AG09309 (cell line): ENCODE measurements around the gene SMTNL2.
"Not testable (repeated sequence)": the region's sequence is repeated elsewhere in the genome, so short reads cannot be mapped to it uniquely, and the experiment has no call there.

Experiments used
- DNase-seq: peaks from one replicate; pipeline ENCODE4 v3.0.0-alpha.2; 2010; ENCODE audit warnings: low read depth
- H3K4me3 ChIP-seq: 2 replicates; pipeline ENCODE4 v1.5.1; 2011; ENCODE audit warnings: mild to moderate bottlenecking, low read depth, low read length, moderate library complexity; ENCODE audit not compliant: control insufficient read depth
- TF ChIP-seq, protein P1 (sequence below): IDR thresholded peaks from 2 replicates; pipeline ENCODE4 v1.5.1; 2011; ENCODE audit warnings: mild to moderate bottlenecking, low read depth, low read length, inconsistent platforms; ENCODE audit not compliant: insufficient read depth, control insufficient read depth; ENCODE audit errors: missing control alignments

SMTNL2 gene

GRCh38 chr17:4617590-4618351, 33.4 kb downstream of the SMTNL2 start:
- DNase-seq, result no peak
- no peak overlapping the region for H3K4me3 ChIP-seq
- TF ChIP-seq, protein P1, sequence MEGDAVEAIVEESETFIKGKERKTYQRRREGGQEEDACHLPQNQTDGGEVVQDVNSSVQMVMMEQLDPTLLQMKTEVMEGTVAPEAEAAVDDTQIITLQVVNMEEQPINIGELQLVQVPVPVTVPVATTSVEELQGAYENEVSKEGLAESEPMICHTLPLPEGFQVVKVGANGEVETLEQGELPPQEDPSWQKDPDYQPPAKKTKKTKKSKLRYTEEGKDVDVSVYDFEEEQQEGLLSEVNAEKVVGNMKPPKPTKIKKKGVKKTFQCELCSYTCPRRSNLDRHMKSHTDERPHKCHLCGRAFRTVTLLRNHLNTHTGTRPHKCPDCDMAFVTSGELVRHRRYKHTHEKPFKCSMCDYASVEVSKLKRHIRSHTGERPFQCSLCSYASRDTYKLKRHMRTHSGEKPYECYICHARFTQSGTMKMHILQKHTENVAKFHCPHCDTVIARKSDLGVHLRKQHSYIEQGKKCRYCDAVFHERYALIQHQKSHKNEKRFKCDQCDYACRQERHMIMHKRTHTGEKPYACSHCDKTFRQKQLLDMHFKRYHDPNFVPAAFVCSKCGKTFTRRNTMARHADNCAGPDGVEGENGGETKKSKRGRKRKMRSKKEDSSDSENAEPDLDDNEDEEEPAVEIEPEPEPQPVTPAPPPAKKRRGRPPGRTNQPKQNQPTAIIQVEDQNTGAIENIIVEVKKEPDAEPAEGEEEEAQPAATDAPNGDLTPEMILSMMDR, result no peak

- H3K4me3 ChIP-seq, result no peak overlapping the region
- TF ChIP-seq, protein P1, result no peak
- no peak for DNase-seq
Observed at GRCh38 chr17:4620531-4621101, 36.3 kb downstream of the SMTNL2 start.

- TF ChIP-seq, protein P1, result no peak
Observed at GRCh38 chr17:4622375-4622774, 38.0 kb downstream of the SMTNL2 start.

GRCh38 chr17:4623249-4623648, 38.9 kb downstream of the SMTNL2 start:
- no peak overlapping the region for H3K4me3 ChIP-seq
- no peak for DNase-seq
- TF ChIP-seq, protein P1, result no peak

More at GRCh38 chr17:4622375-4622774, 38.0 kb downstream of the SMTNL2 start:
- H3K4me3 ChIP-seq, result no peak overlapping the region
- no peak for DNase-seq

- DNase-seq, H3K4me3 ChIP-seq: not testable (repeated sequence)
Observed at GRCh38 chr17:4624451-4624911, 40.2 kb downstream of the SMTNL2 start.

GRCh38 chr17:4625181-4625617, 40.9 kb downstream of the SMTNL2 start:
- H3K4me3 ChIP-seq, result no peak overlapping the region
- no peak for DNase-seq
- TF ChIP-seq, protein P1, result no peak

GRCh38 chr17:4626734-4627256, 42.5 kb downstream of the SMTNL2 start:
- TF ChIP-seq, protein P1, result no peak
- no peak for DNase-seq
- no peak overlapping the region for H3K4me3 ChIP-seq
